ENCODE data around the gene PDCD1. TPM values are rescaled to one million over a fixed set of nuclear protein-coding genes. Genes with fewer than 3 reads are reported as not detected.

PDCD1 gene
- total and polyA plus RNA-seq, 12 donors = 1.3 to 14.2 (median 3.2) TPM

- intact Hi-C loops (cut with DNase I) = no loop called here
- Histone ChIP-seq H3K4me1 (peaks cover 0 to 11% (median 0%) of the 10 kb centered on the region in 9 donors), H3K36me3 (no peaks in the 10 kb centered on the region), H3K27me3 (peaks cover 0 to 35% (median 12%) of the 10 kb centered on the region in 7 donors), H3K27ac (no peak overlapping the region), H3K9me3 (no peaks in the 10 kb centered on the region), H3K4me3 (no peak overlapping the region)
- 84 to 90% methylated on average over 14 of the region's 14 CpGs for WGBS, 2 donors
- no peak for TF ChIP-seq CTCF (IDR thresholded peaks at IDR 0.05)
- DNase-seq (no peak), ATAC-seq (no peak)
Observed at GRCh38 chr2:241905716-241906377, 47.2 kb upstream of the PDCD1 start.

- Histone ChIP-seq H3K27me3 (peaks cover 0 to 35% (median 16%) of the 10 kb centered on the region in 7 donors), H3K27ac (no peak overlapping the region), H3K36me3 (no peaks in the 10 kb centered on the region), H3K4me1 (peaks cover 0 to 18% (median 6%) of the 10 kb centered on the region in 9 donors), H3K9me3 (no peaks in the 10 kb centered on the region), H3K4me3 (no peak overlapping the region)
- 90 to 91% methylated on average over 29 of the region's 29 CpGs for WGBS, 2 donors
- intact Hi-C loops (cut with DNase I) = no loop called here
- DNase-seq (no peak), ATAC-seq (no peak)
- TF ChIP-seq CTCF (IDR thresholded peaks at IDR 0.05) = no peak
Observed at GRCh38 chr2:241904791-241905710, 46.4 kb upstream of the PDCD1 start.

- H3K9me3 ChIP-seq = no peaks in the 10 kb centered on the region
- WGBS, 2 donors = 89 to 90% methylated on average over 19 of the region's 19 CpGs
- intact Hi-C loops (cut with DNase I) = no loop called here
- no peak for DNase-seq
- no peak overlapping the region for H3K4me3 ChIP-seq
- no peak for TF ChIP-seq CTCF (IDR thresholded peaks at IDR 0.05)
- peaks cover 0 to 40% (median 17%) of the 10 kb centered on the region in 7 donors for H3K27me3 ChIP-seq
- H3K27ac ChIP-seq = no peak overlapping the region
- H3K4me1 ChIP-seq = peaks cover 0 to 24% (median 8%) of the 10 kb centered on the region in 9 donors
- H3K36me3 ChIP-seq = no peaks in the 10 kb centered on the region
- ATAC-seq = no peak
Observed at GRCh38 chr2:241904011-241904718, 45.5 kb upstream of the PDCD1 start.
